HepG2 (cell line): ENCODE data around the gene NPPB. TPM values are rescaled to one million over a fixed set of nuclear protein-coding genes. Genes with fewer than 3 reads are reported as not detected.

ENCODE experiments used
- ATAC-seq: fragments of 200-7000 bp; cut with Tn5 transposase; 3 replicates; pipeline ENCODE4 v1.9.1; 2020; ENCODE audit warnings: mild to moderate bottlenecking, moderate library complexity
- BruUV-seq: library from RNA; stranded (reverse); fragments of 400-500 nt; replicated peaks from 2 replicates; lab custom pipeline; 2021; lab: Mats Ljungman, UMichigan
- CTCF ChIA-PET: fragments of 300-600 bp; formaldehyde crosslinking; extraction: SDS; loops from one replicate; lab custom pipeline; 2021; ENCODE audit warnings: low total read pairs, inconsistent platforms, low intra/inter-chr PET ratio; lab: Yijun Ruan, JAX
- POLR2A ChIA-PET: fragments of 350-600 bp; sonication (Branson Sonifier 250); formaldehyde crosslinking; loops from one replicate; lab custom pipeline; 2020; ENCODE audit warnings: antibody characterized with exemption, inconsistent platforms; lab: Yijun Ruan, JAX
- DNase-seq: peaks from one replicate; pipeline ENCODE4 v3.0.0-alpha.2; 2015; ENCODE audit warnings: low spot score
- FAIRE-seq: peaks from 3 replicates; lab custom pipeline; 2011; peaks lifted over from hg19 to GRCh38; lab: Jason Lieb, UNC
- H2AFZ ChIP-seq: one replicate; pipeline ENCODE4 v1.6.1; 2011; ENCODE audit warnings: low read length, inconsistent platforms
- H3K27ac ChIP-seq: fragments of 300-600 bp; 3 replicates; pipeline ENCODE4 v1.8.0; 2011; ENCODE audit warnings: mixed run types, mild to moderate bottlenecking, mixed read lengths, low read length, inconsistent platforms; ENCODE audit not compliant: insufficient read depth; ENCODE audit errors: extremely low read length
- H3K27me3 ChIP-seq, 2 experiments: fragments of 200-600 bp in 1 of 2; 2 replicates in 1 of 2; 3 replicates in 1 of 2; pipeline versions ENCODE4 v1.6.0 to v1.8.0; 2011; ENCODE audit warnings: low read length in 2 of 2, mild to moderate bottlenecking in 2 of 2, moderate library complexity in 2 of 2, inconsistent platforms in 1 of 2; ENCODE audit not compliant: insufficient read depth in 2 of 2, control insufficient read depth in 1 of 2
- H3K36me3 ChIP-seq, 2 experiments: fragments of 200-600 bp in 1 of 2; replicated peaks in 1 of 2; 2 replicates in 1 of 2; 3 replicates in 1 of 2; pipeline versions ENCODE4 v1.5.1 to v1.8.0; 2011; ENCODE audit warnings: low read length in 2 of 2, inconsistent platforms in 1 of 2; ENCODE audit not compliant: insufficient read depth in 2 of 2, control insufficient read depth in 1 of 2
- H3K4me1 ChIP-seq: 2 replicates; pipeline ENCODE4 v1.5.1; 2012; ENCODE audit warnings: low read length, inconsistent platforms; ENCODE audit not compliant: insufficient read depth
- H3K4me2 ChIP-seq: 2 replicates; pipeline ENCODE4 v1.6.0; 2011; ENCODE audit warnings: low read depth, low read length, inconsistent platforms
- H3K4me3 ChIP-seq, 3 experiments: fragments of 200-600 bp in 1 of 3; sonication (generic), shearing (Covaris generic) in 1 of 3; replicated peaks in 1 of 3; 2 replicates each; pipeline ENCODE4 v1.5.1; 2011 to 2016; ENCODE audit warnings: low read length in 3 of 3, inconsistent platforms in 2 of 3, low read depth in 2 of 3, mild to moderate bottlenecking in 2 of 3, control low read depth in 1 of 3, mixed read lengths in 1 of 3; ENCODE audit not compliant: insufficient read depth in 1 of 3
- H3K79me2 ChIP-seq: one replicate; pipeline ENCODE4 v1.6.1; 2011; ENCODE audit warnings: low read length, inconsistent platforms; ENCODE audit not compliant: insufficient read depth
- H3K9ac ChIP-seq: 2 replicates; pipeline ENCODE4 v1.6.0; 2011; ENCODE audit warnings: mild to moderate bottlenecking, low read depth, low read length, inconsistent platforms; ENCODE audit not compliant: insufficient read depth
- H3K9me3 ChIP-seq: 2 replicates; pipeline ENCODE4 v1.5.1; 2012; ENCODE audit warnings: mild to moderate bottlenecking, low read length
- H4K20me1 ChIP-seq: 2 replicates; pipeline ENCODE4 v1.6.0; 2011; ENCODE audit warnings: inconsistent platforms, mild to moderate bottlenecking, low read length, moderate library complexity; ENCODE audit not compliant: insufficient read depth
- ESRRA ChIP-seq: sonication (generic); formaldehyde crosslinking; IDR thresholded peaks from 2 replicates; pipeline ENCODE4 v1.5.1; 2020; ENCODE audit warnings: mild to moderate bottlenecking, low read depth, missing genetic modification reagents
- EZH2 ChIP-seq: conservative IDR thresholded peaks from 2 replicates; pipeline ENCODE4 v1.6.1; 2012; ENCODE audit warnings: mild to moderate bottlenecking, low read depth, low read length, moderate library complexity
- FIP1L1 ChIP-seq: fragments of 200-400 bp; formaldehyde crosslinking; IDR thresholded peaks from 2 replicates; pipeline ENCODE4 v1.6.1; 2018; ENCODE audit warnings: low read depth, mild to moderate bottlenecking, low read length, moderate library complexity, borderline replicate concordance; ENCODE audit not compliant: insufficient read depth
- HOMEZ ChIP-seq: IDR thresholded peaks from 2 replicates; pipeline ENCODE4 v1.6.1; 2016; ENCODE audit warnings: low read depth
- JUNB ChIP-seq: sonication (generic); formaldehyde crosslinking; IDR thresholded peaks from 2 replicates; pipeline ENCODE4 v1.8.0; 2022; ENCODE audit warnings: missing genetic modification reagents, mild to moderate bottlenecking, borderline replicate concordance
- KLF9 ChIP-seq: IDR thresholded peaks from 2 replicates; pipeline ENCODE4 v1.6.1; 2016; ENCODE audit warnings: low read depth
- NFRKB ChIP-seq: fragments of 450-650 bp; IDR thresholded peaks from 2 replicates; pipeline ENCODE4 v1.6.1; 2017
- SALL2 ChIP-seq: sonication (generic); formaldehyde crosslinking; IDR thresholded peaks from 2 replicates; pipeline ENCODE4 v1.8.1; 2023; ENCODE audit warnings: mild to moderate bottlenecking, missing genetic modification reagents, inconsistent platforms
- SP4 ChIP-seq: sonication (generic); formaldehyde crosslinking; IDR thresholded peaks from 2 replicates; pipeline ENCODE4 v1.8.1; 2023; ENCODE audit warnings: mild to moderate bottlenecking, missing genetic modification reagents
- SRSF9 ChIP-seq: fragments of 200-400 bp; formaldehyde crosslinking; IDR thresholded peaks from 2 replicates; pipeline ENCODE4 v1.6.1; 2018; ENCODE audit warnings: borderline replicate concordance, mild to moderate bottlenecking, low read depth, low read length; ENCODE audit not compliant: insufficient read depth, poor library complexity, severe bottlenecking
- SYNCRIP ChIP-seq: fragments of 200-400 bp; formaldehyde crosslinking; IDR thresholded peaks from 2 replicates; pipeline ENCODE4 v1.6.1; 2018; ENCODE audit warnings: mild to moderate bottlenecking, low read depth, low read length; ENCODE audit not compliant: insufficient read depth
- ZBTB33 ChIP-seq: sonication (generic); formaldehyde crosslinking; IDR thresholded peaks from 2 replicates; pipeline ENCODE4 v1.4.0; 2020; ENCODE audit warnings: missing genetic modification reagents
- ZNF34 ChIP-seq: sonication (generic); formaldehyde crosslinking; IDR thresholded peaks from 2 replicates; pipeline ENCODE4 v1.4.0; 2020; ENCODE audit warnings: mild to moderate bottlenecking, missing genetic modification reagents, borderline replicate concordance
- ZSCAN29 ChIP-seq: sonication (generic); formaldehyde crosslinking; conservative IDR thresholded peaks from 2 replicates; pipeline ENCODE4 v1.4.0; 2020; ENCODE audit warnings: mild to moderate bottlenecking, missing genetic modification reagents
- WGBS: methylation state at CpG from one replicate; pipeline ENCODE4 v1.1.6; 2017; ENCODE audit warnings: low lambda C conversion rate; 5-methylcytosine and 5-hydroxymethylcytosine counted together
- in situ Hi-C: cut with HindIII; loops from 2 replicates; pipeline ENCODE4 v1.10.0; 2017; ENCODE audit warnings: low pct_unique_long_range_greater_than_20kb; ENCODE audit not compliant: extremely low pct_ligation_motif_present
- intact Hi-C: fragments of 100-400 bp; cut with micrococcal nuclease; formaldehyde crosslinking; loops from one replicate; pipeline ENCODE4 v1.10.0; 2022; ENCODE audit not compliant: unreplicated experiment
- polyA plus RNA-seq, 8 experiments: library from polyadenylated mRNA; depleted of rRNA in 3 of 8; stranded (reverse) in 7 of 8; unstranded in 1 of 8; fragments of >200 nt; fragmentation: Illumina TruSeq in 4 of 8; extraction: Trizol in 4 of 8; gene quantifications; 2 replicates each; pipeline versions ENCODE4 v1.2.1 to v1.2.3, GENCODE V29; 2011 to 2016; ENCODE audit warnings: low read depth in 4 of 8, missing spikeins in 1 of 8, mixed read lengths in 1 of 8; ENCODE audit not compliant: insufficient read depth in 1 of 8
- total RNA-seq, 5 experiments: library from RNA; depleted of rRNA; stranded (reverse); fragments of >200 nt; fragmentation: Illumina TruSeq; extraction: Trizol; gene quantifications; 2 replicates each; pipeline ENCODE4 v1.2.3, GENCODE V29; 2016; ENCODE audit warnings: low read depth in 1 of 5
- TF ChIP-seq, protein P1 (sequence below): sonication (generic); formaldehyde crosslinking; IDR thresholded peaks from 2 replicates; pipeline ENCODE4 v1.8.0; 2022; ENCODE audit warnings: missing genetic modification reagents, mild to moderate bottlenecking, moderate library complexity, borderline replicate concordance
- TF ChIP-seq, protein P2 (sequence below): sonication (generic); formaldehyde crosslinking; IDR thresholded peaks from 2 replicates; pipeline ENCODE4 v1.8.1; 2023; ENCODE audit warnings: mild to moderate bottlenecking, moderate library complexity, missing genetic modification reagents

Gene NPPB
- total and polyA plus RNA-seq, 2 of the 13 experiments (the other 11 are each of a cell fraction or from before 2014, with no cell fraction given), result 1.9 TPM; not detected in 1

DNA sequence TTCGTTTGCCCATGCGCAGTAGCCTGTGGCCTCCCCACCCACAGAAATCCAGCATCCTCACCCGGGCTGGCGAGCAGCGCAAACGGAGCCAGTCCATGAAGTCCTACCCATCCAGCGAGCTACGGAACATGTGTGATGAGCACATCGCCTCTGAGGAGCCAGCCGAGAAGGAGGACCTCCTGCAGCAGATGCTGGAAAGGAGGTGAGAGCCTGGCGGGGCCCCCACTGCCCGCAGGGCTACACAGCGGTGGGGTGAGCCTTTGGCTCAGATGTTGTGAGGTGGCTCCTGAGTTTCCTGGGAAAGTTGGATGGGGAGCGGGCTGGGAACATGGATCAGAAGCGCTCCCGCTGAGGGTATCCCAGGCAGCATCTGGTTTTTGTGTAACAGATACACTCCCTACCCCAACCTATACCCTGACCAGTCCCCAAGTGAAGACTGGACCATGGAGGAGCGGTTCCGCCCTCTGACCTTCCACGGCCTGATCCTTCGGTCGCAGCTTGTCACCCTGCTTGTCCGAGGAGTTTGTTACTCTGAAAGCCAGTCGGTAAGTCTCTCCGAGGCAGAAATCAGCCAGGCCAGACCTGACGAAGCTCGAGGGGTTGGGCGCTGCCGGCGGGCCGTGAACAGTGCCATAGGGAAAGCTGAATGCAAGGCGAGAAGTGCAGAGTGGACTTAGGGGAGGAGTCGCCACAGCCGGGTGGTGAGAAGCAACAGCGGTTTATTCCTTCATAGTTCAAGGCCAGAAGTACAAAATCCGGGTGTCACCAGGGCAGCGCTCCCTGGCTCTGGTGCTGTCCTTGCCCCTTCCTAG lies 21.6 kb downstream of the NPPB start:
- WGBS, result 87% methylated on average over 28 of the region's 36 CpGs
- H3K27me3 ChIP-seq, result no peaks in the 10 kb centered on the region
- H4K20me1 ChIP-seq, result no peaks in the 10 kb centered on the region
- no peak overlapping the region for H3K9ac ChIP-seq
- H3K4me3 ChIP-seq, result no peak overlapping the region
- H3K36me3 ChIP-seq, result peaks cover 47 to 84% of the 10 kb centered on the region in 2 experiments
- no peak overlapping the region for H2AFZ ChIP-seq
- intact Hi-C loops, result no loop called here
- H3K27ac ChIP-seq, result no peak overlapping the region
- H3K4me2 ChIP-seq, result no peak overlapping the region
- DNase-seq (no peak), FAIRE-seq (no peak), ATAC-seq (no peak)
- POLR2A ChIA-PET, result interaction anchor here (2.4 kb wide), 1 partner anchor 71 kb away, joined by 9 read pairs; no protein-coding TSS in a partner anchor
- no peaks in the 10 kb centered on the region for H3K9me3 ChIP-seq
- no peaks in the 10 kb centered on the region for H3K79me2 ChIP-seq
- H3K4me1 ChIP-seq, result peaks cover 35% of the 10 kb centered on the region
- in situ Hi-C loops, result loop anchor here (10.0 kb wide), 1 partner anchor 128 kb away; no protein-coding TSS in a partner anchor
- no TSS peak for BruUV-seq
- CTCF ChIA-PET, result interaction anchor here (2.1 to 4.1 kb wide), 2 partner anchors 57 to 70 kb away, joined by 15 to 46 read pairs; no protein-coding TSS in a partner anchor
- TF ChIP-seq FIP1L1, result no peak
- TF ChIP-seq, protein P1, sequence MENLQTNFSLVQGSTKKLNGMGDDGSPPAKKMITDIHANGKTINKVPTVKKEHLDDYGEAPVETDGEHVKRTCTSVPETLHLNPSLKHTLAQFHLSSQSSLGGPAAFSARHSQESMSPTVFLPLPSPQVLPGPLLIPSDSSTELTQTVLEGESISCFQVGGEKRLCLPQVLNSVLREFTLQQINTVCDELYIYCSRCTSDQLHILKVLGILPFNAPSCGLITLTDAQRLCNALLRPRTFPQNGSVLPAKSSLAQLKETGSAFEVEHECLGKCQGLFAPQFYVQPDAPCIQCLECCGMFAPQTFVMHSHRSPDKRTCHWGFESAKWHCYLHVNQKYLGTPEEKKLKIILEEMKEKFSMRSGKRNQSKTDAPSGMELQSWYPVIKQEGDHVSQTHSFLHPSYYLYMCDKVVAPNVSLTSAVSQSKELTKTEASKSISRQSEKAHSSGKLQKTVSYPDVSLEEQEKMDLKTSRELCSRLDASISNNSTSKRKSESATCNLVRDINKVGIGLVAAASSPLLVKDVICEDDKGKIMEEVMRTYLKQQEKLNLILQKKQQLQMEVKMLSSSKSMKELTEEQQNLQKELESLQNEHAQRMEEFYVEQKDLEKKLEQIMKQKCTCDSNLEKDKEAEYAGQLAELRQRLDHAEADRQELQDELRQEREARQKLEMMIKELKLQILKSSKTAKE (CRISPR knock-in tag), result no peak
- TF ChIP-seq SP4 (CRISPR knock-in tag), result 0 out of 2 replicates have a peak, but pooled peaks have one; percentile 29
- TF ChIP-seq SRSF9, result no peak
- TF ChIP-seq SYNCRIP, result no peak
- TF ChIP-seq, protein P2, sequence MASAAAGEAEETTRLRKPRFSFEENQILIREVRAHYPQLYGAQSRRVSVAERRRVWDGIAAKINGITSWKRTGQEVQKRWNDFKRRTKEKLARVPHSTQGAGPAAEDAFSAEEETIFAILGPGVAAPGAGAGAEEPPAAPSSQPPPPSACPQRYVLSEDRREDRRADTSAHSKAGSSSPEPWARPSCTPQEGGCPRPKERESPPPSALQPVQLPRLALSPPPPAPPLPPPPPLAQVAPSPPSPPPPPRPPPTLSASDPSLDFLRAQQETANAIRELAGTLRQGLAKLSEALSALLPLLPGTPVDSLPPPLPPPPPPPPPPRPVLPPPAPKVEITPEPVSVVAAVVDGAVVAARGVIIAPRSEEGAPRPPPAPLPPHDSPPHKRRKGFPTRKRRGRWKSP (CRISPR knock-in tag), result no peak
- no peak for TF ChIP-seq HOMEZ (CRISPR knock-in tag)
- no peak for TF ChIP-seq EZH2
- no peak for TF ChIP-seq ZSCAN29 (CRISPR knock-in tag)
- no peak for TF ChIP-seq NFRKB
- no peak for TF ChIP-seq KLF9 (CRISPR knock-in tag)
- TF ChIP-seq ZBTB33 (CRISPR knock-in tag), result peak; percentile 59; the same call in 1 of the 2 replicates
- no peak for TF ChIP-seq ESRRA (CRISPR knock-in tag)
- TF ChIP-seq SALL2, result no peak
- TF ChIP-seq JUNB (CRISPR knock-in tag), result no peak
- TF ChIP-seq ZNF34, result no peak
